IPS-NIHi7 (cell line): ENCODE measurements around the gene XIRP2.
"Not testable (repeated sequence)": the region's sequence is repeated elsewhere in the genome, so short reads cannot be mapped to it uniquely, and the experiment has no call there.

Experiments
- DNase-seq: peaks from one replicate; pipeline ENCODE4 v3.0.0; 2012; ENCODE audit warnings: mixed read lengths; ENCODE audit errors: extremely low spot score

Gene XIRP2

DNA sequence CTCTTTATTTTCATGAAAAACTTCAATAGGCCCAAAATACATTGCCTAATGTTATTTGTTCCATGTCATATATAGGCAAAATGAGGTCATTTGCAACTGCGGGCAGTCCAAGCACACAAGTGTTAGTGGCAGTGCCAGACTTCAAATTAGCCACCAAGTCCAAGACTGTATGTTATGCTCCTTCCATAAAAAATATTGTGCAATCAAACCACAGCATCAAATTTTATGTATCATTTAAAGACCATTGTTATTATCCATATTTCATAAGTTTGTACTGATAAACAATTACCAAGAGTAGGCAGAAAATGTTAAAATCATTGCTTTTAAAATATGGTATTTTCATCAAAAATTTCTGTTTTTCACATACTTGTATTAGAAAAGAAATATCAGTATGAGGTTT lies 54.1 kb downstream of the XIRP2 start:
- DNase-seq: no peak

DNA sequence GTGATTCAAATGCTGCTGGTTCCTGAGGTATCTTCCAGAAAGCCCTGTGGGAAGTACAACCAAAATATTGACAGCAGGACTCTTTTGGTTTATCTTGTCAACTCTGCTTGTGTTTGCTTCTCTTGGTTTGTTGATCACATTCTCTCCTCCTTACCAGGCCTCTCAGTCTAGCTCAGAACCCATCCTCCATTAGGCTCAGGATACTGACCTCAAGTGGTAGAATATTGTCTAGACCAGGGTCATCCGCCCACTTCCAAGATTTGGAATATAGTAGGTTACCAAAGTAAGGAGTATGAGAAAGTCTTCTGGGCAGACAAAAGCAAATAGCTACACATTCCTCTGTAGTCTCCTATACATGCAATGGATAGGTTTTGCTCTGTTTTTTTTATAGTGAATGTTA lies 56.6 kb downstream of the XIRP2 start:
- peak; percentile 22 for DNase-seq

DNA sequence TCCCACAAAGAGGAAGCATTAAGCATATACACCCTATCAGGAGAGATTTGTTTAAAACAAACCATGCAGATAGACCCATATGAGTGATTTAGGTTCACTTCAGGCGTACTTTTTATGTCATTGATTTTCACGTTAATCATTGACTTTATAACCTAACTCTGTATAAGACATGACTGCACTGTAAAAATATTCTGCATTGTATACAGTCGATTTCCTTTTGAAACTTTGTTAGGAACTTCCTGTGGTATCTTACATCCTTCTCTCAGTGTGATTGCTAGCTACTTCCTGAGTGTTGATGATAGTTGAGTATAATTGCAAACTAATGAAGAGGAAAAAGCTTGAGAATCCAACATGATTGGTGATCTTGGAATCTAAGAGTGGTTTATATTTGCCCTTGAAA lies 69.4 kb downstream of the XIRP2 start:
- DNase-seq: no peak

DNA sequence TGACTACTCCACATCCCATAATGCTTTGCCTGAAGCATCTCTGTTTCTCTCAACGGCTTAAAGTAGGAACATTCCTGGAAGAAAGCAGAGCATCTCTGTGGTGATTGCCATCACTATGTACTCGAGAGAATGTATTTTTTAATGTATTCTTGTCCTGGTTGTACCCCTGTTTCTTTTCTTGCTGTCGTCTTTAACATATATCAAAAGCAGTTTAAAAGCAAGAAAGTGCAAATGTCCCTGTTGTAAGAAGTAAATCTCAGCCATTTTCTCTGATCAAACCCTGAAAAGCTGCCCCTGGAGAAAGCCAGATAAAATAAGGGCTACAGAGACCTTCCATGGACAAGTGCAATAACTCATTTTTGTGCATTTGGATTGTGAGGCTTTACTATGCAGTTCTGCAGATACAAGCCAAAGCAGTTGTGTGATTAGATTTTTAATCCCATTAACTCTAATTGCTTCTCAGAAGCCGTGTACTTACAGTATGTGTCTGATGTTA lies 70.8 kb downstream of the XIRP2 start:
- no peak for DNase-seq

DNA sequence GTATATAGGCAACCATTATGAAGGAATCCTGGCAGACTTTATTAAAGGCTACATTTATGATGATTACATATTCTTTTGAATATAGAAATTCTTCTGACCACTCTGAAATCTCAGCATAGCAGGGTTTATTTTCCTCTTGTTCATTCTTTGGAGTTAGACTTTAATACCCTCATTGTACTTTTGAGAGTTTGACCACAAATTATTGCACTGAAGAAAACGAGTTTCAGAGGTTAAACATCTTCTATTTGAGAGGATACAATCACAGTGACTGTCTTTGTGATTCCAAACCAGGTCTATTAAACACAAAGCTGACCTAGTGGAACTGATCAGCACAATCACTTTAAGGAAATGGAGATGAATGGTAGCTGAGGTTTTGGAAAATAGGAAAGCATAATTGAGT lies 71.3 kb downstream of the XIRP2 start:
- no peak for DNase-seq

DNA sequence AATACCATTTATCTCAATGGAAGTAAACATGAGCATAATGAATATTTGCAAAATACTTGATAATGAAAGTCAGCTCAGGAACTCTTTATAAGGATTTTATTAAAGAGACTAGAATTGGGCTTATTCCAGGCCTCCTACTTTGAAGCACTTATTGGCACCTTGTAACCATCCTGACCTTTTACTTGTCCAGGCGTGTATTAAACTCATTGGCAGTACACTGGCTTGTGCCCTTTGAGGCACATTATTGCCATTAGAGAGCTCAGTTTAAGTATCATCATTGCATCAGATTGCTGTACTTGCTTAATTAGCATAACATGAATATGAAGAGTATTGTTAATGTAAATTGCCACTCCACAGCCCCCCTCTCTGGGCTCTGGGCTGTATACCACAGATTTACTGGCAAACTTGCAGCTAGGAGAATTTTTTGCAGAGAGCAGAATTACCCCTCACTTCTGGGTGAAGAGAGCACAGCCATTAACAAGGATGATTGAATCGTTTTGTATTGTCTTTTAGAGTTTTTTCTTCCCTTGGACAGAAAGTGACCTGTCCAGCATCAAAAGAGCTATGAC lies 72.5 kb downstream of the XIRP2 start:
- no peak for DNase-seq

DNA sequence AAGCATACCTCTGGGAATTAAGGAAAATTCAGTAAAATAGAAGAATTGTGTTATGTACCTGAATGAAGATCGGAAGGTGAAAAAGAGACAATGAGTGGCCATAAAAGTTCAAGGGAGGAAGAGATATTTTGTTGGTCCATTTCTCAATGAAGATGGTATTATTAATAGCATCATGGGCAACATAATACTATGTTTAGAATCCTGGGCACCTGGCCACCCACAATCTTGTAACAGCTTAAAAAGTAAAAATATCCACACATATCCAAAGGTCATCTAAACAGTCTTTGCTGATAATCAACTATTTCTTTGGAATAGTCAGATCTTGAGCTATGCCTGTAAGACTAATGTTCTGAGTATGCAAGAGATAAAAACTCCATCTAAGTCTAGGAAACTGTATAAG lies 73.7 kb downstream of the XIRP2 start:
- DNase-seq: no peak

DNA sequence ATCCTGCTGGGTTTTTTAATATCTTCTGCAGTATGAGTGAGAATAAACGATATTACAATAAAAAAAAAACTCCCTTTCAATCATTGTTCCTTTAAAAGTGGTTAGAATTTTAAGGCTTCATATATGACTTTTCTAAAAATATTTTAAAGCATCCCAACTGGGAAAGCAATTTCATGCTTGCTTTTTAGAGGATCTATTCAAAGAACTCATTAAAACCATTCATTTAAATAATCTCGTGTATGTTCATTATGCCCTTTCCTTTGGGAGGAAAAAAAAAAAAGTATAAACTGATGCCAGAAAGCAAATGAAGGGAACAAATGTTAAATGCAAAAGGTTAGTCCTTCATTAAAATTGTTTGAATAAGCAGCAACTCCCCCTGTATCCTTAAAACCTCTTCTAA lies 81.2 kb downstream of the XIRP2 start:
- no peak for DNase-seq

DNA sequence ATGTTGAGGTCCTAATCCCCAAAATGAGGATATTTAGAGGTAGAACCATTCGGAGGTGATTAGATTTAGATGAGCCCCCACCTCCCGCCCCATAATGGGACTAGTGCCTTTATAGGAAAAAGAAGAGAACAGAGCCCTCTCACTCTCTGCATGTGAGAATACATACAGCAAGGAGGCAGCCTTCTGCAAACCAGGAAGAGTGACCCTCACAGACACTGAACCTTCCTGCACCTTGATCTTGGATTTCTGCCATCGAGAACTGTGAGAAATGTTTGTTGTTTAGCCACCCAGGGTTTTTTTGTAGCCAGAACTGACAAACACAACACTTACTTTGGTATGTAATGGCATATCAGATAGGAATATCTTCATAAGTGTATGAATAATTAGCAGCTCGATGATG lies 83.7 kb downstream of the XIRP2 start:
- no peak for DNase-seq

DNA sequence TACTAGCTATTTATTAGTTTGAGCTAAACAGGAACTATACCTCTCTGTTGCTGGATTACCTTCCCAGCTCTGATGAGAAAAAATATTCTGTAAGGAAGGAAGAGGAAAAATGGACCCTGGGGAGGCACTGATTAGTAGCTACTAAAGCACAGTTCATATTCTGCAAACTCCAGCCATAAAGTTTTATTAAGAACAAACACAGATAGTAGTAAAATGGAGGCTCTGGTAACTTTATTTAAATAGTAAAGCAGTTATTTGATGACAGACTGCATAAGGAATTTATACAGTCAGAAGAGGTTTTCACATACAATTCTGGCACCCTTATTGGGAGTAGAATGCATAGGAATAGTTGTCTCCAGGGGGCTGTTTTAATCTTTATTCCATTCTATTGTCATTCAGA lies 84.1 kb downstream of the XIRP2 start:
- DNase-seq: no peak

DNA sequence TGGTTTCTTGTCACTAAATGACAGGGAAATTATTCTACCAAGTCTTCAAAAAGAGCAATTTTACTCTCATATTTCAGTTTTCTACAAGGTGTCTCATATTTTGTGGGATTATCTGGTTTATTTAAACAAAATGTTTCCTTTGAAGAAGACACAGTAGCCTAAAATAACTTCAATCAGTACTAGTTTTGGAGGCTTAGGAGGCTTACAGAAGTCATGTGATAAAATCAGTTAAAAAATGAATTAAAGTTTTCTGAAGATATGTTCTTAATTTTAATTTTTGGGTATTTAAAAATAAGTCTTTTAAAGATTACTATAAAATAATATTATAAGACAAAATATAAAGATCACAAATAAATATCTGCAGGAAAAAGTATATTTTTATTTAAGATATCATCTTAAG lies 95.9 kb downstream of the XIRP2 start:
- no peak for DNase-seq

DNA sequence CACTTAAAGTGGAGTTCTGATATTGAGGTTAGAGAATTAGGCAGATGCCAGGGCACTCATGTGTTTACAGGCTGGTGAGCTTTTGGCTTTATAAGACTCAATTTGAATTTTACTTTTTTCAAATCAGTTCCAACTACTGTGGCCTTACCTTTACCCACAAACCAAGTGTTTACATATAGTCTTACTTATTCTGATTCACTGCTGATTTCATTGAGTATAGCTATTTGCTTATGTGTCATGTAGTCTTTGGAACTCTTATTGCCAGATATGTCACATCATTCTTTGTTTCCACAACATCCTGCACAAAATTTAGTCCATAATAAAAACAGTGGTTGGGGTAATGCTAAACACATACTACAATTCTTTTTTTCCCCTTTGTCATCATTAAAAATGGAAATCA lies 96.5 kb downstream of the XIRP2 start:
- no peak for DNase-seq

DNA sequence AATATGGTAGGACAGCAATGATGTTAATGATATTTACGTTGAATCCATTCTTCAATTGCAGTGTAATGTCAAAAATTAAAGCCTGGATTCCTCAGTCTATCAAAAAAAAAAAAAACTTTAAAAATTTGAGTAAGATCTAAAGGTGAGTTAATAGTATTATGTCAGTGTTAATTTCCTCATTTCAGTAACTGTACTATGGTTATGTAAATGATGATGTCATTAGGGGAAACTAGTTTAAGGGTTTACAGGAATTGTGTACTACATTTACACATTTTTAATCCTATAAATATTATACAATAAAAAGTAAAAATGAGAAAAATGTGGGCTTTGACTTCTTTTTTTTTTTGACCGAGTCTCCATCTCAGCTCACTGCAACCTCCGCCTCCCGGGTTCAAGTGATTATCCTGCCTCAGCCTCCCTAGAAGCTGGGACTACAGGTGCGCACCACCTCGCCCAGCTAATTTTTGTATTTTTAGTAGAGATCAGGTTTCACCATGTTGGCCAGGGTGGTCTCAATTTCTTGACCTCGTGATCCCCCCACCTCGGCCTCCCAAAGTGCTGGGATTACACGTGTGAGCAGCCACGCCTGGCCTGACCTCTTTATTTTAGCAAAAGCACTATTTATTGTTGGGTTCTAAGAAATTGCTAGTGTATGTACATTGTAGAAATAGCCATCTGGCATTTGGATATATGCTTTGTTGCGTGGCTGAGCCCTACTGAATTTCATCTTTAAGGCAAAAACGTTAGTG lies 106.5 kb downstream of the XIRP2 start:
- DNase-seq: no peak

DNA sequence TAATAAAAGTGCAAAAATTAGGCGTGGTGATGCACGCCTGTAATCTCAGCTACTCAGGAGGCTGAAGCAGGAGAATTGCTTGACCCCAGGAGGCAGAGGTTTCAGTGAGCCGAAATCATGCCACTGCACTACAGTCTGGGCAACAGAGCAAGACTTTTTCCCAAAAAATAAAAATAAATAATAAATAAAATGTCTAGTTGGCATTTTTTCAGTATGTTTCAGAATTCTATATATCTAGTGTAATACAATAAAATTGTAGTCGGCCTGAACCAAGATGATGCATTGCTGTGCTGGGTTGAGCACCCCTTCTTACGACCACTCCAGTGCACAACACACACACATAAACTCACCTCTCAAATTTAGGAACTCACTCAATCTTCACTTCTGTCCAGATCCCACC lies 108.2 kb downstream of the XIRP2 start:
- no peak for DNase-seq

DNA sequence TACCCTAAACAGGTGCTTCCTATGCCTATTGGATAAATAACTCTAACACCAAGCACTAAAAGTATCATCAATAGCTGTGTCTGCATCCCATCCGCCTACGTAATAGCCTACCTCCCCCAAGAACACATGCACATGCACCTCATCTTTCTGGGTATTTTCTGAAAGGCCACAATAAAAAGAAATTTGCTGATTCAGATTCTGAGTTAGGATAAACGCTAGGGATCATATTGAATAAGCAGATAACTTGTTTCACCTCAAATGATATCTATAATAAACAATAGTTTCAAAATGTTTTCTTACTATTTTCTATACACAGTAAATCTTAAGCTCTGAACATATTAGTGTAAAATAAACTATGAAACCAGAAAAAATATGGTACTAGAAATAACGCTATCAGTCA lies 112.9 kb downstream of the XIRP2 start:
- DNase-seq: no peak

DNA sequence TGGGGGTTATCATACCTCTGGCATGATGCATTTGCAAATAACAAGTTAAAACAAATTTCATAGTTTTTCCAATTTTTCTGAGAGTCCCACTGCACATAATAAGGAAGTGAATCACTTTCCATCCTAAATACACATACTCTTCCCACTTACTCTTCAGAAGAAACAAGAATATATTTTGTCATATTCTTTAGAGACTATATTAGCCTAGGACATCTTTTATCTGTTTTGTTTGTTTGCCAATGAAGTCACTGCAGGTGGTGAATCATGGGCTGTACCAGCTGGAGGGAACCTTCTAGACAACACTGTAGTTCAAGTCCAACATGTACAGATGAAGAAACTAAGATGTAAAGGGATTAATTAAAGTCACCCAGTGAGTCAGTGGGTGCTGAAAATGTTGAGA lies 116.8 kb downstream of the XIRP2 start:
- no peak for DNase-seq

DNA sequence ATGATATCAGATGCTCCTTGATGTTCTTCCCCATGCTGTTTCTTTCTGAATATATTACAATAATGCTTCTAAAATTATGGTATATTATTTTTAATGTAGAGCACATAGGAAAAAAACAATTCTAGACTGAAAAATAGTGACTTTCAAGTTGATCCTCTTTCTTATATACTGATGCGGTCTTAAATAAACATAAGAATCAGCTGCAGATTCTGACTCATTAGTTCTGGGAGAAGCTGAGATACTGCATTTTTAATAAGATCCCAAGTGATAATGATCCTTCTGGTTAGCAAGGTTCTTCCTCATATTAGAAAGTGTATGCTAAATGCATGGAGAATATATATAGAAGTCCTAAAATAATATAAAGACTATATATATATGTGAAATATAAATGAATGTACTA lies 124.9 kb downstream of the XIRP2 start:
- DNase-seq: no peak

DNA sequence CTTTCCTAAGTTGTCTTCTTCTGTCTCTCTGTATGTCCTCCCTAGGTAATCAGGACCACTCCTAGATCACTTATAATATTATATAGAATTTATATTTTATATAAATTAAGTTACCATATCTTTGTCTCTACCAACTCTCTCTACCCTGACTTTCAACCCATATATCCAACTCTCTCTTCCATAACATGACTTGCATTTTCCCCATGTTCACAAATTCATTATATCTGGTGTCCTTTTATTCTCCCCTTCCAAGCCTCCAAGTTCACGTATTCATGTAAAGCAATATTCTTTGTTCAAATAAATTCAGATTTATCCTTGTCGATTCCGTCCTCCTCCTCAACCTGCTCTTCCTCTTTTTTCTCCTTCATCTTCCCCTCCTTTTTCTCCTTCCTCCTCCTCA lies 127.5 kb downstream of the XIRP2 start:
- no peak for DNase-seq

DNA sequence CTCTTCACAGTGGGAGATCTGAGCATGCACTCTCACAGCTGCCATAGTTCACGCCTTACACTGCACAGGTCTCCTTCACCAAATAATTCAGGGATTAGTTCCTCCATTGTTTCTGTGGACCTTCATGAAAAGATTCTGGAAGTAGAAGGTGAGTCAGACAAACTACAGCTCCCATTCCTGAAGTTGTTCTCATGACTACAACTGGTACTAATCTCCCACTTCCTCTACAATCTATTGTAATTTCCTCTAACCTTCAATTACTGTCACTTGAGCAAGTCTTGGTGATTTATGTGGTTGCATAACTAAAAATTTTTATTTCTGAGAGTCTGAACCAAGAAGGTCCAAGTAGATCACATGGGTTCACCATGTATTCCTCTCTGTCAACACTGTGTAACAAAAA lies 128.7 kb downstream of the XIRP2 start:
- DNase-seq: no peak

DNA sequence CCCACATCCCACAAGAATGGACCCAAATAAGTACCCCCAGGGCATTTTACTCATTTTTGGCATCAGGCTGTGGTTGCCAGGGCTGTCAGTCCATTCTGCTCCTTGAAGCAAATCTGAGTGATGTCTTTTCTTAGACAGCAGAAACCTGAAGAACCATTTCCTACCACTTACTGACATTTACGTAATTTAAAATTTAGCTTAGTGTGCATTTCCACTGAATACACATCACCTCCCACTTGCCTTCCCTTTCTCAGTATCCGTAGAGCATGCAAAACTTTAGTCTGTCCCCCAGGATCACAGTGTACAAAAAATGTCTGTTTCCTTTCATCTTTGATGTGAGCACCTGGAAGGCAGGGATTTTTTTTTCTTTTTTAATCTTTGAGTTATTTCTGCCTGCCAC lies 130.3 kb downstream of the XIRP2 start:
- DNase-seq: no peak

DNA sequence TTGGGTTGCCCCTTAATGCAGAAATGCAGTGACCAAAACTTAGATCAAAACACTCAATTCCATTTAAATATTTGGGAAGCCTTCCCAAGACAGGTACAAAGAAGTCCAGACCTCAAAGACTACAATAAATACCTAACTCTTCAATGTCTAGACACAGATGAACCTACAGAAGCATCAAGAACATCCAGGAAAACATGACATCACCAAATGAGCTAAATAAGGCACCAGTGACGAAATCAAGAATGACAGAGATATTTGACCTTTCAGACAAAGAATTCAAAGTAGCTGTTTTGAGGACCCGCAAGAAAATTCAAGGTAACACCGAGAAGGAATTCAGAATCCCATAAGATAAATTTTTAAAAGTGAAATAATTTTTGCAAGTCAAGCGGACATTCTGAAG lies 140.2 kb downstream of the XIRP2 start:
- DNase-seq: no peak

DNA sequence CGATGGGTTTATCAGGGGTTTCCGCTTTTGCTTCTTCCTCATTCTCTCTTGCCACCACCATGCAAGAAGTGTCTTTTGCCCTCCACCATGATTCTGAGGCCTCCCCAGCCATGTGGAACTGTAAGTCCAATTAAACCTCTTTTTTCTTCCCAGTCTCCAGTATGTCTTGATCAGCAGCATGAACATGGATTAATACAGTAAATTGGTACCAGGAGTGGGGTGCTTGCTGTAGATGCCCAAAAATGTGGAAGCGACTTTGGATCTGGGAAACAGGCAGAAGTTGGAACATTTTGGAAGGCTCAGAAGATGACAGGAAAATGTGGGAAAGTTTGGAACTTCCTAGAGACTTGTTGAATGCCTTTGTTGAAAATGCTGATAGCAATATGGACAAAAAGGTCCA lies 146.7 kb downstream of the XIRP2 start:
- not testable (repeated sequence) for DNase-seq

DNA sequence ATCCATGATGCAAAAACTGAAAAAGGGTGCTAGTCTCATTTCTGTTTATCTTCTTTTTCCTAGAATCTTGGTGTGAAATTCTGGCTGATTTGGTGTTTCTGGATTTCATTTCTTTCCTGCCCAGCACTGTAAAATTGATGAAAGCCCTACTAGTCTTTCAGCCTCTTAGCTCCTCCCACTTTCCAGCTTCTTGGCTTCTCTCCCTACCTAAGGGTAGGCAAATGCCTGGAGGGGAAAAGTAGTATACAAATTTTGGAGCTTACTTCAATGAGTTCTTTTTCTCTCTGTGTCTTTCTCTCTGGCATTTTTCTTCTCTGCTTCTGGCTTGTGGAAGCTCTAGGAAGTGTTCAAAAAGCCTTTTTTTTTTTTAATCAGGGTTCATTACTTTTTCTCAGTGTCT lies 160.5 kb downstream of the XIRP2 start:
- DNase-seq: peak; percentile 18

DNA sequence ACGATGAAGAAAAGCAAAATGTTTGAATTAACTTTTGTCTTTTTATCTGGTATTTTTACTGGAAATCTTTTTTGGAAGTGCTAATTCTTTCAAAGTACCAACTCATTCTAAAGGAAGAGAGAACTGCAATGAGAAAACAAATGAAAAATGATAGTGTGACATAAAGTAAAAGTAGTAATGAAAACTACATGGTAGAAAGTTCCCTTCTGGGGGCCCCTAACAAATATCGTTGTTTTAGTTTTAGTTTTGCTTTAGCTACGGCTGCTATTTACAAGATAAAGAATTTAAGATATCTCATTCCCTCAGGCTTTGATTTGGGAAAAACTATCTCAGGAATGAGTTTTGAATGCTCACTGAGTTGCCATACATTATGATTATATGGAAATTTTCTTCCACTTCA lies 161.4 kb downstream of the XIRP2 start:
- no peak for DNase-seq
